Measurements from ENCODE around the gene SERAC1.

DNA sequence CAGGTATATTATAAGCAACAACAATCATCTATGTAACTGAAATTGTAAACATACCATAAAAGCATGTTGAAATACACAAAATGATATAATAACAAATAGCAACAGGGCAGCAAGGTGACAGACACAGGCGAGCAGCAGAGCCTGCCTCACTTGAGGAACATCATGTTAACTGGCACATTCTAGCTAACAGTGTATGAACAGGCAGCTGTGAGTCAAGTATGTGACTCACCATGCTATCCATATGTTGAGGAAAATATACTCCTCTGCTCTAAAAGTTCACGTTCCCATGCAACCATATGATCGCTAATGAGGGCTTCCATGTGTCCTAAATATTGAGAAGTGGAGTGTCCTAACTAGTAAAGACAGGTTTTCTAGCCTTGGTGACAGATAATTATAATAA is 18.4 kb downstream of the SERAC1 start:
- TF ChIP-seq, protein P1, sequence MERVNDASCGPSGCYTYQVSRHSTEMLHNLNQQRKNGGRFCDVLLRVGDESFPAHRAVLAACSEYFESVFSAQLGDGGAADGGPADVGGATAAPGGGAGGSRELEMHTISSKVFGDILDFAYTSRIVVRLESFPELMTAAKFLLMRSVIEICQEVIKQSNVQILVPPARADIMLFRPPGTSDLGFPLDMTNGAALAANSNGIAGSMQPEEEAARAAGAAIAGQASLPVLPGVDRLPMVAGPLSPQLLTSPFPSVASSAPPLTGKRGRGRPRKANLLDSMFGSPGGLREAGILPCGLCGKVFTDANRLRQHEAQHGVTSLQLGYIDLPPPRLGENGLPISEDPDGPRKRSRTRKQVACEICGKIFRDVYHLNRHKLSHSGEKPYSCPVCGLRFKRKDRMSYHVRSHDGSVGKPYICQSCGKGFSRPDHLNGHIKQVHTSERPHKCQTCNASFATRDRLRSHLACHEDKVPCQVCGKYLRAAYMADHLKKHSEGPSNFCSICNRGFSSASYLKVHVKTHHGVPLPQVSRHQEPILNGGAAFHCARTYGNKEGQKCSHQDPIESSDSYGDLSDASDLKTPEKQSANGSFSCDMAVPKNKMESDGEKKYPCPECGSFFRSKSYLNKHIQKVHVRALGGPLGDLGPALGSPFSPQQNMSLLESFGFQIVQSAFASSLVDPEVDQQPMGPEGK (CRISPR knock-in tag; IDR thresholded peaks at IDR 0.05; ENCODE audit: borderline replicate concordance): no peak
- TF ChIP-seq ARNTL (CRISPR knock-in tag; IDR thresholded peaks at IDR 0.05; ENCODE audit: borderline replicate concordance, low read depth): no peak
- no peak for TF ChIP-seq ESRRG (CRISPR knock-in tag; IDR thresholded peaks at IDR 0.05)
- no peak for TF ChIP-seq ZC3H10 (CRISPR knock-in tag; IDR thresholded peaks at IDR 0.05)
- TF ChIP-seq ZNF8 (CRISPR knock-in tag; IDR thresholded peaks at IDR 0.05): no peak
- TF ChIP-seq, protein P2, sequence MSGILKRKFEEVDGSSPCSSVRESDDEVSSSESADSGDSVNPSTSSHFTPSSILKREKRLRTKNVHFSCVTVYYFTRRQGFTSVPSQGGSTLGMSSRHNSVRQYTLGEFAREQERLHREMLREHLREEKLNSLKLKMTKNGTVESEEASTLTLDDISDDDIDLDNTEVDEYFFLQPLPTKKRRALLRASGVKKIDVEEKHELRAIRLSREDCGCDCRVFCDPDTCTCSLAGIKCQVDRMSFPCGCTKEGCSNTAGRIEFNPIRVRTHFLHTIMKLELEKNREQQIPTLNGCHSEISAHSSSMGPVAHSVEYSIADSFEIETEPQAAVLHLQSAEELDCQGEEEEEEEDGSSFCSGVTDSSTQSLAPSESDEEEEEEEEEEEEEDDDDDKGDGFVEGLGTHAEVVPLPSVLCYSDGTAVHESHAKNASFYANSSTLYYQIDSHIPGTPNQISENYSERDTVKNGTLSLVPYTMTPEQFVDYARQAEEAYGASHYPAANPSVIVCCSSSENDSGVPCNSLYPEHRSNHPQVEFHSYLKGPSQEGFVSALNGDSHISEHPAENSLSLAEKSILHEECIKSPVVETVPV (CRISPR knock-in tag; IDR thresholded peaks at IDR 0.05): no peak
- no peak for TF ChIP-seq SNAI2 (CRISPR knock-in tag; IDR thresholded peaks at IDR 0.05)
- no peak for TF ChIP-seq OSR1 (CRISPR knock-in tag; IDR thresholded peaks at IDR 0.05)
- TF ChIP-seq, protein P3, sequence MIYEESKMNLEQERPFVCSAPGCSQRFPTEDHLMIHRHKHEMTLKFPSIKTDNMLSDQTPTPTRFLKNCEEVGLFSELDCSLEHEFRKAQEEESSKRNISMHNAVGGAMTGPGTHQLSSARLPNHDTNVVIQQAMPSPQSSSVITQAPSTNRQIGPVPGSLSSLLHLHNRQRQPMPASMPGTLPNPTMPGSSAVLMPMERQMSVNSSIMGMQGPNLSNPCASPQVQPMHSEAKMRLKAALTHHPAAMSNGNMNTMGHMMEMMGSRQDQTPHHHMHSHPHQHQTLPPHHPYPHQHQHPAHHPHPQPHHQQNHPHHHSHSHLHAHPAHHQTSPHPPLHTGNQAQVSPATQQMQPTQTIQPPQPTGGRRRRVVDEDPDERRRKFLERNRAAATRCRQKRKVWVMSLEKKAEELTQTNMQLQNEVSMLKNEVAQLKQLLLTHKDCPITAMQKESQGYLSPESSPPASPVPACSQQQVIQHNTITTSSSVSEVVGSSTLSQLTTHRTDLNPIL (CRISPR knock-in tag; IDR thresholded peaks at IDR 0.05; ENCODE audit: low read depth): no peak
